Tibial nerve (tissue), 4 donors: Measurements from ENCODE around the gene CDH4. TPM values are rescaled to one million over a fixed set of nuclear protein-coding genes. Genes with fewer than 3 reads are reported as not detected.

ENCODE experiments used
- DNase-seq, 2 donors: peaks; one replicate each; pipeline ENCODE4 v3.0.0-alpha.2; 2019; ENCODE audit warnings: low spot score in 2 of 2
- H3K27ac ChIP-seq, 4 donors: fragments of 200-600 bp; sonication (generic) in 3 of 4; one replicate each; pipeline ENCODE4 v1.5.1; 2017 to 2019; ENCODE audit warnings: mild to moderate bottlenecking in 1 of 4
- H3K27me3 ChIP-seq, 2 donors: fragments of 200-600 bp; sonication (generic) in 1 of 2; one replicate each; pipeline versions ENCODE4 v1.5.1 to v1.6.0; 2017 to 2019
- H3K36me3 ChIP-seq, 3 donors: fragments of 200-600 bp; sonication (generic); one replicate each; pipeline ENCODE4 v1.5.1; 2018 to 2019
- H3K4me1 ChIP-seq, 4 donors: fragments of 200-600 bp; sonication (generic) in 3 of 4; one replicate each; pipeline ENCODE4 v1.5.1; 2017 to 2019
- H3K4me3 ChIP-seq, 4 donors: fragments of 200-600 bp; sonication (generic) in 3 of 4; one replicate each; pipeline ENCODE4 v1.5.1; 2017 to 2019; ENCODE audit warnings: mild to moderate bottlenecking in 1 of 4, moderate library complexity in 1 of 4
- H3K9me3 ChIP-seq, 4 donors: fragments of 200-600 bp; sonication (generic) in 3 of 4; one replicate each; pipeline ENCODE4 v1.5.1; 2017 to 2019
- EP300 ChIP-seq, 2 donors: sonication (generic); formaldehyde crosslinking; IDR thresholded peaks; one replicate each; pipeline ENCODE4 v1.6.1; 2017; ENCODE audit warnings: antibody characterized with exemption in 2 of 2, mild to moderate bottlenecking in 1 of 2
- POLR2A ChIP-seq, 2 donors: fragments of 450-650 bp; IDR thresholded peaks; one replicate each; pipeline ENCODE4 v1.6.1; 2017; ENCODE audit warnings: antibody characterized with exemption in 2 of 2, mild to moderate bottlenecking in 2 of 2, moderate library complexity in 2 of 2
- WGBS, 2 donors: methylation state at CpG; one replicate each; pipeline ENCODE4 v1.1.5; 2018; 5-methylcytosine and 5-hydroxymethylcytosine counted together
- total RNA-seq, 4 donors: library from RNA; depleted of rRNA; stranded (reverse); fragments of >200 nt; gene quantifications; one replicate each; pipeline ENCODE4 v1.1.0, GENCODE V29; 2016
- TF ChIP-seq, protein P1 (sequence below), 5 experiments: fragments of 200-600 bp in 3 of 5; fragments of 450-650 bp in 2 of 5; sonication (generic) in 3 of 5; IDR thresholded peaks; one replicate each; pipeline ENCODE4 v1.5.1; 2016 to 2019; ENCODE audit warnings: antibody characterized with exemption in 5 of 5, mild to moderate bottlenecking in 3 of 5, moderate library complexity in 2 of 5

CDH4 gene
- total RNA-seq, 4 donors from 2014 or later = 0.78 to 2.3 (median 1.0) TPM

GRCh38 chr20:61924858-61925554 is 672.9 kb downstream of the CDH4 start:
- no peak overlapping the region for H3K27ac ChIP-seq
- H3K4me3 ChIP-seq = no peak overlapping the region
- 84 to 90% methylated on average over 24 to 32 of the region's 32 CpGs for WGBS, 2 donors
- peaks cover 0 to 7% (median 0%) of the 10 kb centered on the region in 3 donors for H3K36me3 ChIP-seq
- no peaks in the 10 kb centered on the region for H3K4me1 ChIP-seq
- TF ChIP-seq EP300 (IDR thresholded peaks at IDR 0.05) = no peak
- TF ChIP-seq, protein P1, sequence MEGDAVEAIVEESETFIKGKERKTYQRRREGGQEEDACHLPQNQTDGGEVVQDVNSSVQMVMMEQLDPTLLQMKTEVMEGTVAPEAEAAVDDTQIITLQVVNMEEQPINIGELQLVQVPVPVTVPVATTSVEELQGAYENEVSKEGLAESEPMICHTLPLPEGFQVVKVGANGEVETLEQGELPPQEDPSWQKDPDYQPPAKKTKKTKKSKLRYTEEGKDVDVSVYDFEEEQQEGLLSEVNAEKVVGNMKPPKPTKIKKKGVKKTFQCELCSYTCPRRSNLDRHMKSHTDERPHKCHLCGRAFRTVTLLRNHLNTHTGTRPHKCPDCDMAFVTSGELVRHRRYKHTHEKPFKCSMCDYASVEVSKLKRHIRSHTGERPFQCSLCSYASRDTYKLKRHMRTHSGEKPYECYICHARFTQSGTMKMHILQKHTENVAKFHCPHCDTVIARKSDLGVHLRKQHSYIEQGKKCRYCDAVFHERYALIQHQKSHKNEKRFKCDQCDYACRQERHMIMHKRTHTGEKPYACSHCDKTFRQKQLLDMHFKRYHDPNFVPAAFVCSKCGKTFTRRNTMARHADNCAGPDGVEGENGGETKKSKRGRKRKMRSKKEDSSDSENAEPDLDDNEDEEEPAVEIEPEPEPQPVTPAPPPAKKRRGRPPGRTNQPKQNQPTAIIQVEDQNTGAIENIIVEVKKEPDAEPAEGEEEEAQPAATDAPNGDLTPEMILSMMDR (IDR thresholded peaks at IDR 0.05) = no peak
- TF ChIP-seq POLR2A (IDR thresholded peaks at IDR 0.05) = no peak
- DNase-seq = no peak
- H3K27me3 ChIP-seq = no peaks in the 10 kb centered on the region
- peaks cover 0 to 12% (median 0%) of the 10 kb centered on the region in 4 donors for H3K9me3 ChIP-seq

DNA sequence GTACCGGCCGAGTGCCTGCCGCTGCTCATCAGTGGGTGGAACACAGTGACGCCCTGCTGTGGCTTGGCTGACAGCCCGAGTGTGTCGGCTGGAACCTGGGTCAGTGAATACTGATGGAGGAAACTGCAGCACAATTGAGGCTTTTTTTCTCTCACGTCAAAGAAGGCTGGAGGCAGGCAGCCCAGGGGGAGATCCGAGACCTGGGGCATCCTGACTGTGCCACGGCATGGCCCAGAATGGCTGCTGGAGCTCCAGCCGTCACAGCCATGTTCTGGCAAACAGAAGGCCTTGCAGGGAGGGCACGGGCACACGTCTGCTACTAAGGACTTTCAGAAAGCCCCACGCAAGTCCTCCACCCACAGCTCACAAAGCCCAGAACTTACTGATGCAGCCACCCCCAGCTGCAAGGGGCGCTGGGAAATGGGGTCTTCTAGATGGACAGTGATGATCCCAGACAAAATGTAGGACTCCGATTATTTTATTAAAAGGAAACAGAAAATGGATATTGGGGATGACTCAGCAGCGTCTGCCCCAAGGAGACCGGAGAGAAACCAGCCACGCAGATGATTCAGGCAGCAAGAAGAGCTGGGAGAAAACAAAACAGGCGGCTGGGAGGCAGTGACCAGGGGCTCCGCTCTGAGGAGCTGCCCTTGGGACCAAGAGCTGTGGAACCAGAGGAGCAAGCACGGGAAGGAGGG is 673.6 kb downstream of the CDH4 start:
- no peak for DNase-seq
- Histone ChIP-seq H3K36me3 (peaks cover 0 to 8% (median 0%) of the 10 kb centered on the region in 3 donors), H3K27me3 (no peaks in the 10 kb centered on the region), H3K4me3 (no peak overlapping the region), H3K27ac (no peak overlapping the region), H3K9me3 (peaks cover 0 to 16% (median 0%) of the 10 kb centered on the region in 4 donors), H3K4me1 (no peaks in the 10 kb centered on the region)
- WGBS, 2 donors = 74 to 77% methylated on average over 19 to 21 of the region's 21 CpGs
- no peak for TF ChIP-seq POLR2A (IDR thresholded peaks at IDR 0.05)
- TF ChIP-seq, protein P1 (IDR thresholded peaks at IDR 0.05) = no peak
- TF ChIP-seq EP300 (IDR thresholded peaks at IDR 0.05) = no peak

GRCh38 chr20:61926253-61926613 is 674.2 kb downstream of the CDH4 start:
- TF ChIP-seq, protein P1 (IDR thresholded peaks at IDR 0.05) = no peak
- TF ChIP-seq EP300 (IDR thresholded peaks at IDR 0.05) (no peak), POLR2A (IDR thresholded peaks at IDR 0.05) (no peak)
- DNase-seq = no peak
- Histone ChIP-seq H3K4me3 (no peak overlapping the region), H3K27ac (no peak overlapping the region), H3K4me1 (no peaks in the 10 kb centered on the region), H3K36me3 (peaks cover 0 to 8% (median 0%) of the 10 kb centered on the region in 3 donors), H3K27me3 (no peaks in the 10 kb centered on the region), H3K9me3 (peaks cover 0 to 16% (median 0%) of the 10 kb centered on the region in 4 donors)
- 82% methylated on average over 14 of the region's 14 CpGs for WGBS, 2 donors

DNA sequence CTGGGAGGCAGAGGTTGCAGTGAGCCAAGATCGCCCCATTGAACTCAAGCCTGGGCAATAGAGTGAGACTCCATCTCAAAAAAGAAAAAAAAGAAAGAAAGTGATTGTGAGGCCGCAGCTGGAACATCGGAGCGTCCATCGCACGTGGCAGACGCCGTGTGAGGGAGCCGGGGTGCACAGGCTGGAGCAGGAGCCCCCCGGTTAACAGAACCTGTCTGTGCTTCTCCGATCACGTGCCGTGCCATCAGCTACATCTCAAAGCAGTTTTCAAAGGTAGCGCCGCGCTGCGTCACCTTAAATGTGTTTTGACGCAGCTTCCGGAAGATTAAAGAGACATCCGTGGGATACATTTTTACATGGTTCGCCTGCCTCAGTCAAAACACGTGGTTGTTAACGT is 674.7 kb downstream of the CDH4 start:
- peaks cover 0 to 16% (median 0%) of the 10 kb centered on the region in 4 donors for H3K9me3 ChIP-seq
- H3K27ac ChIP-seq = no peak overlapping the region
- H3K4me3 ChIP-seq = no peak overlapping the region
- no peaks in the 10 kb centered on the region for H3K27me3 ChIP-seq
- H3K36me3 ChIP-seq = peaks cover 0 to 8% (median 0%) of the 10 kb centered on the region in 3 donors
- DNase-seq = no peak
- H3K4me1 ChIP-seq = no peaks in the 10 kb centered on the region
- 89 to 92% methylated on average over 23 of the region's 23 CpGs for WGBS, 2 donors
- TF ChIP-seq EP300 (IDR thresholded peaks at IDR 0.05) = no peak
- TF ChIP-seq POLR2A (IDR thresholded peaks at IDR 0.05) = no peak
- TF ChIP-seq, protein P1 (IDR thresholded peaks at IDR 0.05) = no peak
